HG03342 (cell line): Measurements from ENCODE around the gene TIRAP.

Experiments
- ATAC-seq: cut with Tn5 transposase; IDR thresholded peaks from one replicate; pipeline ENCODE4 v1.9.1; 2021; ENCODE audit warnings: mild to moderate bottlenecking, moderate library complexity; ENCODE audit not compliant: unreplicated experiment

The TIRAP gene

GRCh38 chr11:126318574-126319373 is 35.9 kb downstream of the TIRAP start:
- peak; percentile 82 for ATAC-seq

- ATAC-seq = no peak
Measured at GRCh38 chr11:126319374-126319740, 36.5 kb downstream of the TIRAP start.

DNA sequence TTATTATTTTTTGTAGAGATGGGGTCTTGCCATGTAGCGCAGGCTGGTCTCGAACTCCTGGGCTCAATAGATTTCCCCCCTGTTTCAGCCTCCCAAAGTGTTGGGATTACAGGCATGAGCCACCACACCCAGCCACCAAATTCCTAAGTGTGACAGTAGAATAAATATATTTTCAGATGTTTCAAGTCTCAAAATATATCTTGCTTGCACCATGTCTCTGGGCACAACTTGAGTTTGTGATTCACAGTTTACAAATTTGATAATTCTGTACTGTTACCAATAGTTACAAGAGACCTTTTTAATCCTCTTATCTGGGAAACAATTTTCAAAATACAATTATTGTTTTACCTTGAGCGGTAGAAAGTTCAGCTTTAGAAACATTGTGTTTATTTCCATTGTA is 40.1 kb downstream of the TIRAP start:
- no peak for ATAC-seq

GRCh38 chr11:126327281-126328000 is 44.5 kb downstream of the TIRAP start:
- ATAC-seq = no peak

DNA sequence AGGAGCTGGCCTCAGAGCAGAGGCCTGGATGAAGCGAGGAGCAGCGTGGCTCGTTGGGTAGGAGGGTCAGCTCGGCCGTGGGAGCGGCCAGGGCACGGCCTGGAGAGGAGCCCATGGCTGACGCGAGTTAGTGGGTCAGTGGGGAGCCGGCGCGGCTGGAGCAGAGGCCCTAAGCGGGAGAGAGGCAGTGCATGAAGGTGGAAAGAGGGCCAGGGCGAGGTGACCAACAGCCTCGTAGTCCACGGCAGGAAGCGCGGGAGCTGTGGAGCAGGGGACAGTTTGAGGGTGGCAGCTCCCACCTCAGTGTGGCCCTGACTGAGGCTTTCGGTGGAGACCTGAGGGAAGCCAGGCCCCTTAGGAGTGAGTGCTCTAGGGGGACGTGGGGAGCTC is 45.1 kb downstream of the TIRAP start:
- ATAC-seq = no peak

- no peak for ATAC-seq
Measured at GRCh38 chr11:126328444-126328843, 45.6 kb downstream of the TIRAP start.

DNA sequence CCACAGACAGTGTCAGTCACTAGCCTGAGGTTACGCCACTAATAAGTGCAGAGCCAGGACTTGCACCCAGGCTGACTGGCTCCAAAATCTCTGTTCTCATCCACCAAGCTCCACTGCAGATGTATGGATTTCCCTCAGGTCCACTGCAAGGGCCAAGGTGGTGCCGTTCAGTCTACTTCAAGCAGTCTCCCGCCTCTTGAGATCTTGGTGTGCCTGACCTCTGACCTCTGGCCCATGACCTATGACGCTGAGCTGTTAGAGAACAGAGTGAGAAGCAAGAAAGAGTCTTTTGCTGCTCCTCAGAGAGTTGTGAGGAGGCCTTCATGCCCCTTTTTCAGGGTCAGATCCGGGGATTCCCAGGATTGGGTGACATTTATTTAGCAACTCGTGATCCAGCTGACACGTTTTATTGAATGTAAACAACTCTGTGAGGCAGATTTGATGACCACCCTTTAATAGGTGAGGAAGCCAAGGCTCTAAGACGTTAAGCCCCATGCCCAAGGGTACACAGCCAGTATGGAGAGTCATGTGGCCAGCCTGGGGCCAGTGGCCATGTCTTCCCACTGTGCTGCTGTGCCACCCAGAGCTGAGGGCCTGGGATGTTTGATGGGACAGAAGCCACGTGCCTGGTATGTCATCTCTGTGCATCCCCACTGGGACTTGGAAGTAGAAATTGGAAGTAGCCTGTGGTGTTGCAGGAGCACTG is 46.2 kb downstream of the TIRAP start:
- ATAC-seq = no peak

DNA sequence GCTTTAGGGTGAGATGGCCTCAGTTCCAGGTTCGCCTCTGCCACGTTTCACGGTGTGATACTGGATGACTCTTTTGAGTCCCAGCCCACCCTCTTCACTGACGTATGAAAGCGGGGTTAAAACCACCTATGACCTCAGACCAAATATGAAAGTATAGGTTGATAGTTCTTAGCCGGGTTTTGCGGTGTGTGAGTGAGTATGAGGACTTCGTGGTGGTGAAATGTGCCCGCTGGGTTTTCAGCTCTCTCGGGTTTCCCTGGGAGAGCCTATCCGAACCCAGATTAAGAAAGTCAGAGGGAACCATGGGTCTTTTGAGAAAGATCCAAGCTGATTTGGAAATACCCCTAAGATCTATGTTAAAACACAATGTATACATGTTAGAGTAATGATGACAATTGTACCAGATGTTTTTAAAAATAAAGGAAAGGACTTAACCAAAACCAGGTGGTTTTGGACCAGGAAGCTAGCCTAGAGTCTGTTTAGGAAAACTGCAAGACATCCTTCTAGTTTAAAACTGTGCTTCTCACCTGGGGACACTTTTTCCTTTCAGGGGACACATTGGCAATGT is 46.8 kb downstream of the TIRAP start:
- ATAC-seq = no peak

DNA sequence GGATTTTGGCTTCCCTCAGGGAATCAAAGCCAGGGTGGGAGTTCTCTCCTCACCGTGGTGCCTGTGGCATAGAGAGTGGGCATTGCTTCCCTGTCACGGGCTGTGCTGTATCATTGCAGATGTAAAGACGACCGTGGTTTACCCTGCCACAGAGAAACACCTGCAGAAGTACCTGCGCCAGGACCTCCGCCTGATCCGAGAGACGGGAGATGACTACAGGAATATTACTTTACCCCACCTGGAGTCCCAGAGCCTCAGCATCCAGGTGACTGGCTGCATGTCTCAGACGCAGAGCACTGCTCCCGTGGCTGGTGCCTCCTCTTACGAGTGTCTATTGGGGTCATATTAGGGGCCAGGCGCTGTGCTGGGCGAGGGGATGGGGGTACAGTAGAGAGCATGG is 48.4 kb downstream of the TIRAP start:
- no peak for ATAC-seq

GRCh38 chr11:126332221-126332711 is 49.4 kb downstream of the TIRAP start:
- ATAC-seq = no peak

DNA sequence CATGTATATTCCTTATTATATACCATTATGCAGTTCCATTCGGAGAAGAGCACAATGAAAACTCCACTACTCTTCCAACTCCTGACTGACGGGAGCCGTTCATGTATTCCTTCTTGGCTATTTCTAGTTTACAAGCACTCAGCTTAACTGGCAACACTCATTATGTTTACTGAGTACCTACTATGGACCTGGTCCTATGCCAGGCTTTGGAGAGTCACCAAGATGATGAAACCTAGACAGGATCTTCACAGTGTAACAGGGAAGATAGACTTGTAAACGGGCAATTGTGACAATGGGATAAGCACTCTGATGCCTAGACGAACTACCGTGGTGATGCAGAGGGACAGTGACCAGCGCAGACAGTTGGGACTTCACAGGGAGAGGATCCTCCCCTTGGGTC is 50.2 kb downstream of the TIRAP start:
- no peak for ATAC-seq

- ATAC-seq = no peak
Measured at GRCh38 chr11:126334659-126335462, 52.0 kb downstream of the TIRAP start.

DNA sequence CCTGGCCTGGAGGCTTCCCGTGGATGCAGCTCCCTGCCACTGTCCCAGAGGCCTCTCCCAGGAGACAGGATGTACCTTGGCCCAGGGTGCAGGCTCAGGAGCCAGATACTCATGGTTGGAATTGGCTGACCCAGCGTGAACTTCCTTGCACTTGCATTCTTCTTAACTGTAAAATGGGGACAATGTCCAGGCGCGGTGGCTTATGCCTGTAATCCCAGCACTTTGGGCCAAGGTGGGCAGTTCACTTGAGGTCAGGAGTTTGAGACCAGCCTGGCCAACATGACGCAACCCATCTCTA is 52.5 kb downstream of the TIRAP start:
- no peak for ATAC-seq

- ATAC-seq = no peak
Measured at GRCh38 chr11:126336138-126336541, 53.2 kb downstream of the TIRAP start.

- no peak for ATAC-seq
Measured at GRCh38 chr11:126336671-126337101, 53.8 kb downstream of the TIRAP start.

DNA sequence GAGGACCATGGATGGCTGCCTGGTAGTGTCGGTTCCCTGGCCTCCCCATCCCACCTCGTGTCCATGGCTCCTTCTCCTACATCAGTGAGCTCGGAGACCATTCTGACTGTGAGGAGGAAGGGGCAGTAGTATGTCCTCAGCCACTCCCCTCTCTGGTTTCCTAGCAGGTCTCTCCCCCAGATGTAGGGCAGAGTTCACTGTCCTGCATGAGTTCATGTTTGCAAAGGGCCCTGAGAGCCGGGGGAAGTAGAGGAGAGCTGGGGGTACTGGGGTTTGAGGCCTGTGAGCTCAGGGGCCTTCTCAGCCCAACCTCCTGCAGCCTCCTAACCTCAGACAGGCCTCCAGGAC is 54.2 kb downstream of the TIRAP start:
- no peak for ATAC-seq

DNA sequence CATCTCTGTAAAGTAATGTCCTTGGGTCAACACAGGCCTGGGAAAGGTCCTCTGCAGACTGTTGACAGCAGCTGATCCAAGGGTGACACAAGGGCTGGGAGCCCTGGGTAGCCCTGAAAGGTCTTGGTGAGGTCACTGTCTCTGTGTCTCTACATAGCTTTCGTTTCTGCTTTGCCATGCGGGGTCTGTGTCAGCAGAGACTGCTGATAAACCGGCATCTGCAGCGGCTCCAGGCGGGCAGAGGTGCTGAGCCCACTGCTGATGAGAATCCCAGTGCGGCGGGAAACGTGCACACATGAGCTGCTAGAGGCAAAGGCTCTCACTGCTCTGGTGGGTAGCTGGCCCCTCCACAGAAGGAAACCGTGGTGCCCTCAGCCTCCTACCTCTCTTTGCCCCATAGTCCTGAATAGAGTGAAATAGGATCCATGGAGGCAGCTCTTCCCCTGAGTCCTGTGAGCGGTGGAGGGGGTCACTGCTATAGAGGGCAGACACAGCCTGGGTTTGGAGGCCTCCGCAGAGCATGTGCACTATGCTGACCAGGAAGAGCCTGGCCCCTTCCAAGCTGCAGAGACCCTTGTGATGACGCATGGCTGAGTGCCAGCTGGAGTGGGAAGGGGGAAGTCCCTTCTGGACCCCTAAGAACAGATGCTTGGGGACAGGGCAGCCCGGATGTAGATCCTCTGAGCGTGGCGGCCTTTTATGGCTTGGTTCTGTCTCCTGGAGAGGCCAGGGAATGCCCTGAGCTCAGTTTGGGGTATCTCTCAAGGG is 54.8 kb downstream of the TIRAP start:
- ATAC-seq = no peak

DNA sequence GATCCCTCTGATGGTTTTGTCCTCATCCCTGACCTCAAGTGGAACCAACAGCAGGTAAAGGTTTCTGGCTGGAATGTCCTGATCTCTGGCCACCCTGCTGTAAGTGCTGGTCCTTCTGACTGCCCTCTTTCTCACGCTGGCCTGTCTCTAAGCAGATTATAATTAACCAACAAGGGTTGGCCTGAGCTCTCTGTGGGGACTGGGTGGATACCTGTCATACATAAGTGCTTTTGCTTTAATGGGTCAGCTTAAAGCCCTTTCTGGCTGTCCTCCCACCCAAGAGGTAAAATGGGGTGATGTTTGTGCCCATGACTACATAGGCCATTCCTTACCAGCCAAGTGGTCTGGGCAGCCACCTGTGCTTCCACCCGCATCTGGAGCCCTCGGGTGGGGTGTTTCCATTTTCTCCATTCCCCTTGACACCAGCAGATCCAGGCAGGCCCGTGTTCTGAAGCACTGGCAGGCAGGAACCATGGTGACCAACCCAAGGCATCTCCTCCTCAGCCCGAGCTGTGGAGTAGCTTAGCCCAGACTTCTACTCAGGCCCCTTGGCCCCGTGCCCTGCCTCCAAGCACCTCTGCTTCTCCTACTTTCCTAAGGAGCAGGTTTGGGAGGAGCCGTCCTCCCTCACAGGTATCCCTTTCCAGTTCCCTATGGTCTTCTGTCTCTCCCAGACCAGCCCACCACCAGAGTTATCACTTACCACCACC is 55.6 kb downstream of the TIRAP start:
- no peak for ATAC-seq

DNA sequence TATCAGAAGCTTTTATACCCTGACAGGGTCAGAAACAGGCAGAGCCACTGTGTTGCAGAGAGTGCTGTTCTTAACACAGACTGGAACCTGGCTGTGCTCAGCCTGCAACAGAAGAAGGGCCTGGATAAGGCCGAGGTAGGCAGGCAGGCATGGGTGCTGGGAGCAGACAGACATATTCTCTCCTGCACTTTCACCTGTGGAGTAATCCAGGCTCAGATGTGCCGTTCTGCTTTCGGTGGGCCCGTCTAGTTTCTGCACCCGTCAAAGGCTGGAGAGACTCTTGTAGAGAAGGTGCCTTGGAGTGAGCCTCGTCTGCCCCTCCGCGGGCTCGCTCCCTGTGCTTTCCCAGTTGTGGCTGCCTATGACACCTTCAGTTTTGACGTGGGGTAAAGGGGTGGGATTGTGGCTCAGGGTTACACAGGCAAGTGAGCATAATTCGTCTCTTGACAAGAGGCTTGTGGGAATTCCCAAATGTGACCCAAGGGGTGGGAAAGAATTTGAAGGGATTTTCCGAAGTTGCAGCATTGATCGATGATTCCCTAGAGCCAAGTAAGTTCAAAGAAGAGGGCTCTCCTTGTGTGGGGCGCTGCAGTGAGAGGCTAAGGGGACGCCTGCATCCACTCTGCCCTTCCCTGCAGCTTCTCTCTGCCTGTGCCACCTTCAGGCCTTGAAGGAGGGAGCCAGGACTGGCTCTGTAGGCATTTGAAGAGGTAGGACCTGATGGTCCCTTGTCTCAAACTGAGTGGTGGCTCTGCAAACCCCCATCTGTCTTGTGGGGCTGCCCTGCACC is 56.4 kb downstream of the TIRAP start:
- ATAC-seq = no peak
